Measurements from ENCODE around the gene KRT80.

KRT80 gene

DNA sequence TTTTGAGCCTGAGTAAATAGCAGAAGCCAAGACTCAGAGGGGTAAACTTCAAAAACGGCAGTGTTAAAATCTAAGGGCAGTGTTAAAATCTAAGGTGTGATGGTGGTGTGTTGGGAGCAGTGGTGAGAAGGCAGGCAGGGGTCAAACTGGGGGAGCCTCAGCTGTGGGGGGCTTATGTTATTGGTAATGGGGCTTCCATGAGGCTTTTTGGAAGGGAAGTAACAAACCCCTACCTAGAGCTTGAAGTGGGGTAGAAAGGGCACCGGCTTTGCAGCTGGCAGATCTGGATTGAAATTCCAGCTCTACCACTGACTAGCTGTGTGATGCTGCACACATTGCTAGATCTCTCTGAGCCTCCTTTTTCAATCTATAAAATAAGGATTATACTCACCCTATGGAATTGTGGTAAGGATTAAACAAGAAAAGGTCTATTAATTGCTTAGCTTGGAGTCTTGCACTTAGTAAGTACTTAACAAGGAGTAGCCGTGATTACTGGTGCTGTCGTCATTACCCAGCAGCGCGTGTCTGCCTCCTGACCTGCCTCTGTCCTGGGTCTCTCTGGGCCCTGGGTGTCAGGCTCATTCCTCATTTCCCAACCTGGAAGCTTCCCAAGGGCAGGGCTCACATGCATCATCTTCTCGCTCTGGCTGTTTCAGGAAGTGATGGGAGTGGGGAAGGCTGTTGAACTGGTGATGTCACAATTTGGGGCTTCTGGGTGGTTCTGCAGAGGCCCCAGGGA lies 18.5 kb upstream of the KRT80 start:
- no peak for DNase-seq

DNA sequence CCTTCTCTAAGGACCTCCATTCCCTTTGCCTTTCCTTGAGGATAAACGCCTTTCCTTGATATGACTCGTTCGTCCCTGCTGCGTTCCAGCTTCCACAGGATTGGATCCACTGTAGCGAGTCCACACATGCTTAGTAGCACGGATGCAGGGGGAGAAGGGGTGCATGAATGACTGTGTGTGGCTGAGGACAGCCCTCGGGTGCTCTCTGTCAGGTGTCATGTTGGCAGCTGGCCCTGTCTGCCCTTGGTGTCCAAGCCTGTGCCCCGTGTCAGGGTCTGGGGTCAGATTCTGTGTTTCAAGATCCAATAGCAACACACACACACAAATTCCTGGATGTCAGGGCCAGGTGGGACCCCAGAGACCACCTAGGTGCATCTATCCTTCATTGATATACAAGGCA lies 17.5 kb upstream of the KRT80 start:
- DNase-seq: no peak

DNA sequence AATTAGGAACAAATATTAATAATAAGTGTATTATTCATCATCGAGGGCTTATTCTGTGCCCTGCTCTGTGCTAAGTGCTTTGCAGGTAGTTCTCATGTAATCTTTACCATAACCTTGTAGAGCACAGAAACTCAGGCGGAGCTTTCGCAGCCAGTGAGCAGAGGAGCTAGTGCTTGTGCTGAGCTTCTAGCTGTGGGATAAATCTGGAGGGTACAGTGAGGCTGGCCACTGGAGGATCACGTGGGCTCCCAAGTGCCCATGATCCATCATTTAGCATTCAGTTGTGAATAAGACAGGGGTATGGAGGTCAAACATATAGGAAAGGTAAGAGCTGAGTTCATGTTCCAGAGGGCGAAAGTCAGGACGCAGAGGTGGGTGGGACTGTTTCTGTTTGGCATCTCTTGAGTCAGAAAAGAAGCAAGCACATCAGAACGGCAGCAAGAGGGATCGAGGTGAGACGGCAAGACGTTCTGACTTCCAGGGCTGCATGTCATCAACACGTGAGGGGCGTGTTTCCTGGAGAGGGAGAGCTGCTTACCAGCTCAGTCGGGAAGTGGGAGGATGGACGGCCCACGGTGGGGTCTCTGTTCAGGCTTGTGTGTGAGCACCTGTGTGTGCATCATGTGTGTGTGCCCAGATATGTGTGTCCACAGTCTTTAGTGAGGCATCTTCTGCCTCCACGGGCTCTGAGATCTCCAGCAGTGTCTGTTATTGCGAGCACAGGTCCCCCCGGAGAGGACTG lies 16.8 kb upstream of the KRT80 start:
- DNase-seq: no peak

DNA sequence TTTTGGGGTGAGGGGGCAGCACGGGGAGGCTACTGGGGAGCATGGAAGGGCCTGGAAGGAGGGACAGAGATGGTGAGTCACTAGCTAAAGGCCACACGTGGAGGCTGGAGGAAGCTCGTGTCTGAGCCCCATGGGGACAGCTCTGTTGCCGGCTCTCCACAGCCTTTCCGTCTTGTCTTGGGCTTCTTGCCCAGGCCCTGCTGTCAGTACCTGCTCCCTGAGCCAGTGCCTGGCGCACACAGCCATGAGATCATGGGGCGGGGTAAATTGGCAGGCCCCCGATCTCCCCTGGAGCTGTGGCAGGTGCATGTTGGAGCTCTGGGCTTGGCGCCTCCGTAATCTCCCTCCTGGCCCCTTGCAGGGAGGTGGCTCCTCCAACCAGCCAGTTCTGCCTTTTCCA lies 16.1 kb upstream of the KRT80 start:
- no peak for DNase-seq

DNA sequence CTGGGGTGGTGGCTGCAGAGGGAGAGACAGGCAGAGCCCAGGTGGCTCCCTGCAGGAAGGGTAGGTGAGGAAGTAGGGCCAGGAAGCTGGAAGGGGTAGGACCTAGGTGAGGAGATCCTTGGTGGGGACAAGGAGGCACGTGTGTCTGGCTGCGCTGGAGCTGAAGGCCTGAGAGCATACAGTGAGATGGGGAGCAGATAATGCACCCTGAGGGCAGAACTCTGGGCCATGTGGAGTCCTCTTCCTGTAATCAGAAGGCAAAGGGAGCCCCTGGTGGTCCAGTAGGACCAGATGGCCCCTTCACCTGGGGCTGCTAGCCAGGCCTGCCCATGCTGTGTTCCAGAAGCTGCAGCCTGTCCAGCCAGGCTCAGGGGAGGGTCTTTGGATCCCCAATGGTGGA lies 15.3 kb upstream of the KRT80 start:
- DNase-seq: no peak

DNA sequence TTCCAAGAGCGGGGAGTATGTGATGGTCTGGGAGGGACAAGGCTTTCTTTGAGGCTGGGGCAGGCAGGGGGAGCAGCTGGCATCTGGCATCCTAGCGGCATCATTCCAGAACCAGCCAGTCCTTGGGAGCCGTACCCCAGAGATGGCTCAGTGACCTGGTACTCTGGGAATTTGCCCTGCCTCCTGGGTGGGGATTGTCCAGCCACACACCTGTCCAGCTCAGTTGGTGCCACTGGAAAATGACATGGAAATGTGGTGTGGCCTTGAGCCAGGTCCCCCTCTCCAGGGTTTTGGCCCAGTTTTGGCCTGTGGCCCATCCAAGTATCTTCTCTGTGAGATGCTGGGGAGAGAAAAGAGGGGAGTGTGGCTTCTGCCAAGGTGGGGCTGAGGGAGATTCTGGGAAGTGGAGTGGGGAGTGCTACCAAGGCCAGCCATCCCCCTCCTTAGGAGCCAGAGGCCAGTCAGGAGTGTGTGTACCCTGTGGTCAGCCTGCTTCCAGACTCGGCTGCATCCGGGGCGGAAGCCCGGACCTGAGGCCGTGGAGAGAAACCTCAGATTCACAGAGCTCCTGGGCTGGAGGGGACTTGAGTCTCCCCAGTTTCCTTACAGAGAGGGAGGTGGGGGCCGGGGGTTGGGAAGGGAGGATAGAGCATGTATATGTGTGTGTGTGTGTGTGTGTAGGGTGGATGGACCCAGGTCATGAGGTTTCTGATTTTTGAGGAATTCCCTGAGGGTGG lies 14.7 kb upstream of the KRT80 start:
- no peak for DNase-seq

DNA sequence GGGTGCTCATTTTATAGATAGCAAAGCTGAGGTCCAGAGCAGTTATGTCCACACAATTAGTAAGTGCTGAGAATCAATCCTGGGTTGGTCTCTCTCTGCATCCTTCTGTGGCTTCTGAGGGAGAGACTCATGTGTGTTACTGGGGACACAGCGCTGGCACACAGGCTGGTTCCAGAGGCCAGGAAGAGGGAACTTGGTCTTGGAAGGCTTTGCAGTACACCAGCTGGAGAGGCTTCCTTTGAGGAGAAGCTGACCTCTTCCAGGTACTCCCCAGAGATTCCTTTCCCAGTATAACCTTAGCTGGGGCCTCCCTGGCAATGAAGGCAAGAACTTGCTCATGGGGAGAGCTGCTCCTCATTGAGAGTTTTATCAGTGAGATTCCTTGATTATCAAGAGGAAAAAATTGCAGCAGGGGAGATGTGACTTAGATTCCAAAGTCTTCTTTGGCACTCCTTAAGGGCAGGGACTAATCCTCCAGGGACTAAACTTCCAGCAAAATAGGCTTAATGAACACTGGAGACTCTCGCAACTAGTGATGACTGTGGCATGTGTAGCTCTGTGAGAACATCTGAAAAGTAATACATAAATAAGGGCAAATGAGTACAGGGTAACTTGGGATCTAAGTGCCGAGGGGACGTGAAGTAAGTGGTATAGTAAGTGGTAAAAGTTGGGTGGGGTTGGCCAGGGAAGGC lies 13.9 kb upstream of the KRT80 start:
- DNase-seq: no peak

DNA sequence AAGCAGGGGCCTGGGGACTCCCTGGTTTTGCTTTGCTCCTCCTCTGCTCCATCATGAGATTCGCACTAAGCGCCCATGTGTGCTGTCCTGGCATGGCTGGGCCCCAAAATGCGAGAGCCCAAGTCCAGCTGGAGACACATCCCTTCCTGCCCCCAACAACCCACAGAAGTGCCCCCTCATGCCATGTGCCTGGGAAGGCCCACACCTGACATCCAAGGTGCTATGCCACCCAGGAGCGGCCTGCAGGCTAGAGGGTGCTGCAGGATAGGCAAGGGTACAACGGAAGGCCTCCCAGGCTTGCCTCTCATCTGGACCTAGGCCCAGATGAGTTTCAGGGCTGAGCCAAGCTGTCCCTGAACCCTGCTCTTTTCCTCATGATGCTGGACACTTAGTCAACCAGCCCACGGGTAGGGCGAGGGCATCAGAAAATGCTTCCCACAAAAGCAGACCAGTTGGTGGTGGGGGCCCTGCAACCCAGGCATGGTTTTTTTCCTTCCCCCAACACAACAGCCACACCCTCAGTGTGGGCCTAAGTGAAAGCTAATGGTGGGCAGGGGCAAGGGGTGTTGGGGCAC lies 13.2 kb upstream of the KRT80 start:
- DNase-seq: no peak

DNA sequence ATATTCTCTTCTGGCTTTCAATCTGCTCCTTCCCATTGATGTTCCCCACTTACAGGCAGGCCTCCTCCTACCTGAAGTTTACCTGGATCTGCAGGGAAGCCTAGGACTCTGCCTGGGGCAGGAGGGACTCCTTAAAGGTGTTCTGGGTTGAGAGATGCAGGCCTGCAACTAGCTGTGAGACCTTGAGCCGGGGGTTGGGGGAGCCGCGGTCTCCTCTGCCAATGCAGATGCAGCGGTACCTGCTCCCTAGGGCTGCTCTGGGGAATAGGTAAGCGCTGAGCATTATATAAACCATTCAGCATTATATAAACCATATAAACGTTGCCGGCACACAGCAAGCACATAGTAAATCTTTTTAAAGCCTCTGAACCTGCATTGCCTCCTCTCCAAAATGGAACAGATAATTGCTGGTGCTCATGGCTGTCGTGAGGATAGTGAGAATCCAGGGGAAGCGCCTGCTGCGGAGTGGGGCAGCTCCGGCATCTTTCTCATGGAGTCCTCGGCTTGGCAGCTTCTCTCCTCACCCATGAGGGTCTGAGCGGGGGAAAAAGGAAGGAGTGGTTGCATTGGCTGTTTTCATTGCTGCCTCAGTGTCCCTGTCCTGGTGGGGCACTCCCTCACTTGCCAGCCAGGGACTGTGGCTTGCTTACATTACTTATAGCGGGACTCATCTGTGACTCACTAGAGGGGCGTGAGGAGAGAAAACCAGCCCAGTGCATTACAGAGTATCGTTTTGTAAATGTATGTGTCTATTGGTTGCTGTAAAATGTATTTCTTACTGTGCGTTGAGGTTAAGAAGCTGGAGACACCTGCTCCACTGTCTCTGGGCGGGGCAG lies 12.5 kb upstream of the KRT80 start:
- no peak for DNase-seq

DNA sequence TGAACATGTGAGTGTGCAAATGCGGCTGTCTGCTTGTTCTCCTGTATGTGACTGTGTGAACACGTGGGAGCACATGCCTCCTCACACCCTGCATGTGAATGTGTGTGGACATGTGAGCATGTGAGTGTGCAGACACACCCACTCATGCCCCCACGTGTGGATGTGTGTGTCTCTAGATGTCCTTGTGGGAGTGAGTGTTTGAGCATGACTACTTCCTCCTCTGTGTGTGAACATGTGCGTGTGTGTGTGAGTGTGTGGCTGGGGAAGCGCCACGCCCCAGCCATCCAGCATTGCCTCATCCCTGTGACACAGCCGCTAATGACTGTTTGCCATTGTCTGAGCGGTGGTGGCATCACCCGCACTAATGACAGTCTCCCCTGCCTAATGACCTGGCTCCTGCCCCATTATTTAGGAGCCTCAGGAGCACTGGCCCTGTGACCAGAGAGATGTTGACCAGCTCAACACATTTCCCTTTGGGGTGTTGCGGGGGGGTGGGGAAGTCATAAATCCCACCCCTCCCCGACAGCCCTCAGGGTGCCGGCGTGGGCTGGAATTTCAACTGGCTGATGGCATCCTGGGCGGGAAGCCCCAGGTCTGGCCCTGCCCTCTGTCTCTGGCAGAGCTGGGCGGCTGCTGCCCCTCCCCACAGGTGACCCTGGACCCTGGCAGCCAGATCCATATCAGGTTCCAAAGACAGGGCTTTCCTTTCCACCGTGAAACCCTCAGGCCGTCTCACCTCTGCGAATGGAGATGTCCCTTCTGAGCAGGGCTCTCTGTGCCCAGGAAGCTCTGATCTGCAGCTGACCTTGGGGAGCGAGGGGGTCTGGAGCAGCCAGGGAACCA lies 11.5 kb upstream of the KRT80 start:
- peak; percentile 18 for DNase-seq

DNA sequence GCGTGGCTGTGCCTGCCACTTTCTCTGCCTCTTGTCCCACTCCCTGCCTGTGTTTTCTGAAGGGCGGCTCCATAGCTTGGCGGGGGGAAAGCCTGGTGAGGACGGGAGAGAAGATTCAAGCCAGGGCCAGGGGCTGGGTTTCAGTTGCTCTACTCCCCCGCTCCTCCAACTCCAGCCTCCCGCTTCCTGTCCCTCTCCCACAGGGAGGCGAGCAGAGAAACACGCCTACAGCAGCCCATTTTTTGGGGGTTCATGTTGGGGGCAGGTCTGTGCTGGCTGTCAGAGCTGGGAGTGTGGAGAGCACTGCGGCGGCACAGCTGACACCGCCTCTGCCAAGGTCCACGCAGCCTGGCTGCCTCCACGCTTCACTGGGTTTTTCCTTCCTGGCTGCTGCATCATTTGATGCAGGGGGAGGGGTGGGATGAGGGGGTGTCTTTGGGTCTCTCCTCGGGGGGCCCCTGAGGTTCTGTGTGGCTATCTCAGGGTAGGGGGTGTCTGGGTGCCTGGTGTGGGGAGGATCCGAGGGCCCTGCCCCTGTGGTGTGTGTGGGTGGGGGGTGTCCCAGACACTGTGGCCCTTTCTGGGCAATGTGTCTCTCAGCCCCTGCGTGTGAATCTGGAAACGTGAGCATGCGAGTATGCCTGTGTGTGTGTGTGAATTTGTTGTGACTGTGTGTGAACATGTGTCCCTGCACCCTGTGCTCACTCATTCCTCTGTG lies 10.7 kb upstream of the KRT80 start:
- no peak for DNase-seq

DNA sequence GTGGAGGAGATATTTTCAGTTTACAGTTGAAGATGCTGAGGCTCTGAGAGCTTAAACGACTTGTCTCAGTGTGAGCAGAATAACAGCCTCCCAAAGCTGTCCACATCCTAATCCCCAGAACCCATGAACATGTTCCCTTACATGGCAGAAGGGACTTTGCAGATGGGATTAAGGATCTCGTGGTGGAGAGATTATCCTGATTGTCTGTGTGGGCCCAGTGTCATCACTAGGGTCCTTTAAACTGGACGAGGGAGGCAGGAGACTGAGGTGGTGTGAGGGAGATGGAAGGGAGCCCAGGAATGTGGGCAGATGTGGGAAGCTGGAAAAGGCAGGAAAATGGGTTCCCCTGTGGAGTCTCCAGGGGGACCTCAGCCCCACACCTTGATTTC lies 9.6 kb upstream of the KRT80 start:
- no peak for DNase-seq

DNA sequence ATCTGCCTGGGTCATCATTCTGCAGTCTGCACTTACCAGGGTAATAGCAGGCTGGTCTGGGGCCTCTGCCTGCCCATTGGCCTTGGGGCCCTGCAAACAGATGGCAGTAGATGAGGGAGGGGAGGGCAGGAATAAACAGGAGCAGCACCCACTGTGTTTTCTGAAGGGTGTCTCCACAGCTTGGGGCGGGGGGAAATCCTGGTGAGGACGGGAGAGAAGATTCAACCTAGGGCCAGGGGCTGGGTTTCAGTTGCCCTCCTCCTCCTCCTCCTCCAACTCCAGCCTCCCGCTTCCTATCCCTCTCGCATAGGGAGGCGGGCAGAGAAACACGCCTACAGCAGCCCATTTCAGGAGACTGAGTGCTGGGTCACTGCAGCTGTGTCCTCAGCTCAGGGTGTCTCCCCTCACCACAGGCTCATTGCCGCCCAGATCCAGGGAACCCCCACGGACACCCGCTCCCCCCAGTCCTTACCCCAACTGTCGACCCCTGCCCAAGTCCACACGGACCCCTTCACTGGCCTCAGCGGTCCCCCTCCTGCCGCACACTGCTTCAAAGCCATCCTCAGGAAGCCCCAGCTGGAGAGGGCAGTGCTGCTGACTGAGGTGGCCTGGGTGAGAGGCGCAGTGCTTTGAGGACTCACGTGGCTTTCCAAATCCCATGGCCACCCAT lies 9.1 kb upstream of the KRT80 start:
- DNase-seq: no peak

DNA sequence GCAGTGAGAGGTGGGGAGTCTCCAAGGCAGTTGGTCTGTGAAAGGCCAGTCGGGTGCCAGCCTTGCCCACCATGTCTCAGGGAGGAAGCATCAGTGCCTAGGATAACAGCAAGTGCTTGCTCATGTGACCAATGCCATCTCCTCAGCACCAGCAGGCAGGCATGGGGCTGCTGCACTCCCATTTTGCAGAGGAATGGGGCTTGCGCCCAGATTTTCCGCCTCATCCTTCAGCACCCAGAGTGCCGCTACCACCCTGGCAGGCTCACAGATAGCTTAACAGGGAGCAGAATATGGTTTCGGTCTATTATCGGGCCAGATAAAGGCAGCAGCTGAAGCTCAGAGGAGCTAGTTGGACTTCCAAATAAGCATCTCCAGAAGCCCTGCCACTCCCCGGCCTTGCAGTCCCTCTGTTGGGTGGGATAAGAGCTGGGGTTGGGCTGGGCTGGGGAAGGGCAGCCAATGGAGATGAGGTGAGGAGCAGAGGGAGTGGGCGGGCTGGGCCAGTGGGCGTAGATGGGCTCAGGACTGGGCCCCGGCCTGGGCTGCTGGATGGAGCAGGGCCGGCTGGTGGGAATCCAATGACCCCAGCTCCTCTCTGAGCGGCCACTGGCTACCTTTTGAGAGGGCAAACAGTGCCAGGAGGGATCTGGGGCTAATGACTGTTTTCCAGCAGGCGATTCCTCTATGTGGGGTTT lies 8.4 kb upstream of the KRT80 start:
- no peak for DNase-seq

DNA sequence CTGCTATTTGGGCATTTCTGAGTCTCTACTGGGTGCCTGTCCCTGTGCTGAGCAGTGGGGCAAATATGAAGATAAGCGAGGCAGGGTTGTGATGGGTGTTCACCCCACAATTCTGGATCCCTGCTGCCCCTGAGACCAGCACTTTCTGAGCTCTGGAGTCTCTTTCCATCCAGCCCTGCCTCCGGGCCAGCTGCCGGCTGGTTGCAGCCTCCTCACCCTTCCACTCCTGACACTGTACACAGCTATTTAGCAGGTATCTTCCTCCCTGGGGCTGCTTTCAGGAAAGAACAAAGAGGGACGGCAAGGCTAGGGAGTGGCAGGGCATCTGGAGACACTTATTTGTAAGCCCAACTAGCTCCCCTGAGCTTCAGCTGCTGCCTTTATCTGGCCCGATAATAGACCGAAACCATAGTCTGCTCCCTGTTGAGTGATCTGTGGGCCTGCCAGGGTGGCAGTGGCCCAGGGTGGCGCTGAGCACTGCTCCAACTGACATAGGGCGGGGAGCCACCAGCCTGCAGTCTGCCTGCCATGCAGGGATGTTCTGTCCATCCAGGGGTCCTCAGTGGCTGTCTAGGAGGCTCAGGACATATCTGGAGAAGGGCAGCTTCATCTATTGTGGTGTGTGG lies 7.6 kb upstream of the KRT80 start:
- no peak for DNase-seq

DNA sequence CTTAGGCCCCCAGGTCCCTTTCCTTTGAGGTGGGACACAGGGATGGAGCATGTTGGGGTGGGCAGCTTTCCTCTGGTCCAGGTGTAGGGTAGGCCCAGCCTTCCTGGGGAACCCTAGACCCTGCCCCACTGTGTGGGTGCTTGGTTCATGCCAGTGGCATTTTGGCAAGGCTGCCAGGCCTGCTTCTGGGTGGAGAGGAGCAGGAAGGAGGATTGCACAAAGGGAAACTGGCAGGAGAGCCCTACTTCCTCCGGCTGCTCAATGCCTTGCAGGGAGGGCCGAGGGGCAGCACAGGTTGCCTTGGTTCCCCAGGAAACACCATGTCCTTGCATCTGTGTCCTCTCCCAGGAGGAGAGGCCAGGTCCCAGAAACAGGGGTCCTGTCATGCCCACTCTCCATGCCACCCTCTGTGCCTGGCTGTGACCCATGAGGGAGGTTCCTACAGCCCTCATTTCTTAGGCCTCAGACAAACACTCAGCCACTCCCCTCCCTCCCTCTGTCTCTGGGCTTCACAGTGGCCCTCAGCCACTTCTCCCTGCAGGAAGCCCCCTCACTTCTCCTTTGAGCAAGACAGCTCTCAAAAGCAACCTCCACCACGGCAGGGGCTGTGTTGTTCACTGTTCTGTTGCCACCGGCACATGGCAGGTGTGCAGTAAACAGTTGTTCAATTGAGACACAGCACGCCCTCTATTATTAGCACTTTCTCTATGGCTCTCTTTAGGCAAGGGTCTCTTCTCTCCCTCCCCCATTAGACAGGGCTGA lies 6.8 kb upstream of the KRT80 start:
- no peak for DNase-seq

DNA sequence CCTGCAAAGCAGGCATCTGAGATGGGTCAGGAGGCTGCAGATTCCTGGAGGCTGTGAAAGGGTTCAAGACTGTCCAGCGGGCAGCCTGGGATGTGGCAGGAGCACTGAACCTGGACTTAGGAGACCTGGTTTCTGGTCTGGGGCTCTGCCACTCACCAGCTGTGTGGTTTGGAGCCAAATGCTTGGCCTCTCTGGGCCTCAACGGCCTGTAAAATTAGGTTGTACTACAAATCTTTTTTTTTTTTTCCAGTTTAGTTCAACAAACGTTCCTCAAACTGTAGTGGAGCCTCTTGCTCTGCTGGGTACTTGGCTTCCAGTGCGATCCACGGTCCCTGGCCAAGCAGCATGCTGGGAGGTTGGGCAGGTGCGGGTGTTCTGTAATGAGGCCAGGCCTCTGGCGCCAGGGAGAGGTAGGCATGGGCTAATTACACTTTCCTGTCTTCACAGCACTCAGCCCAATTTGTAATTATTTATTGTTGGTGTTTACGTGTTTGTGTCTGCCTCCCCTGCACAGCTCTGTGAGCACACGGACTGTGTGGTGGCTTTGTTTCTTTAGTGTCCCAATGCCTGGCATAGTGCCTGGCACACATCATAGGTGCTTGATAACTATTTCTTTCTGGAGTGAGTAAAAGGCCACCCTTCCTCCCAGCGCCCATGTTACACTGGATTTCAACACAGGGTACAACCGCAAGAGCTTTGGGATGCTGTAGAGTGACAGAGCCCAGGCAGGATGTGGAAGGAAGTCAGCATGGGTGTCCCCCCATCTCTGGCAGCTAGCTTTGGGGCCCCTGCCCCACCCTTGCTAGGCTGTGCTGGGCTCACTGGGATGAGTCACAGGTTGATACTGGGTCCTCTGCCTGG lies 5.8 kb upstream of the KRT80 start:
- DNase-seq: no peak
